ENCODE measurements around the gene ZNF160.
"Not testable (repeated sequence)": the region's sequence is repeated elsewhere in the genome, so short reads cannot be mapped to it uniquely, and the experiment has no call there.

DNA sequence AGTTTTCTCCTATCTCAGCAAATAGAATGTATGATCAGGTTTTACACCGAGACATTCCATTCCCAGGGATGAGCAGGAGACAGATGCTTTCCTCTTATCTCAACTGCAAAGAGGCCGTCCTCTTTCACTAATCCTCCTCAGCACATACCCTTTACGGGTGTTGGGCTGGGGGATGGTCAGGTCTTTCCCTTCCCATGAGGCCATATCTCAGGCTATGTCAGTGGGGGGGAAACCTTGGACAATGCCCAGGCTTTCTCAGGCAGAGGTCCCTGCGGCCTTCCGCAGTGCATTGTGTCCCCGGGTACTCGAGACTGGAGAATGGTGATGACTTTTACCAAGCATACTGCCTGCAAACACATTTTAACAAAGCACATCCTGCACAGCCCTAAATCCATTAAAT lies 74.9 kb downstream of the ZNF160 start:
- TF ChIP-seq POLR2A, CTCF (IDR thresholded peaks at IDR 0.05): not testable (repeated sequence)
